Measurements from ENCODE around the gene SBNO2. TPM values are rescaled to one million over a fixed set of nuclear protein-coding genes. Genes with fewer than 3 reads are reported as not detected.

The SBNO2 gene
- polyA plus RNA-seq, 1 experiment = 9.9 TPM

DNA sequence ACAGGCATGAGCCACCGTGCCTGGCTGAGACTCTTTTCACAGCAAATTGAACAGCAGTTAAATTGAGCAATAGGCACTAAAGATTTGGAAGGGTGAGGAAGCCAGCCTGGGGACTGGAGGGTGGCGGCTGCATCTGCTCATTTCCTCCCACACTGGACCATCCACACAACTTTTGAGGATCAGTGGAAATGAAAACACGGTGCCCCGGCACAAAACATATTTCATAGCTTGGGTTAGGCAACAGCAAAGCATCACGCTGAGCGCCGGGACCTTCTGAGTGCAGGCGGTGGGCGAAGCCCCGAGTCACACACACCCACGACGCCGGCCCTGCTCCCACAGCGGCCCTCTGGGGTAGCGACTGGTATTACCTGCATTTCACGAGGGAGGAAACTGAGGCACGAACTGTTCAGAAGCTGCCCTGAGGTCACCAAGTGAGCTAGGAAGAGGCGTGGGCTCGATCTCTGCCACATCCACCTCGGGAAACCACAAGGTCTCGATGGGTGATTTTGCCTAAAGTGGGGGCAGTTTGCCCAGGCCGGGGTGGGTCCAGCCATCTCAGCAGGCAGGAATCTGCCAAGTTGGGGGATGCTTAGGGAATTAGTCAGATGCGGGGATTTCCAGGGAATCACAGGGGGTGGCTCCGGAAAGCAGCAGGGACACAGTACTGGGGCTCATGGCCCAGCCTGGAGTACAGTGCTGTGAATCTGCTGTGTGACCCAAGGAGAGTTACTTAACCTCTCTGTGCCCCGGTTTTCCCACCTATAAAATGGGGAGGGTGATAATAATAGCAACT is 3.5 kb upstream of the SBNO2 start:
- Histone ChIP-seq H3K27ac (ENCODE audit: low read depth, low read length) (peak overlapping the region; percentile 98), H3K4me3 (ENCODE audit: low read depth, low read length) (peak overlapping the region; percentile 25; the same call in 1 of the 2 replicates), H3K9me3 (ENCODE audit: control insufficient read depth, insufficient read depth, low read length) (peaks cover 8% of the 10 kb centered on the region), H3K27me3 (ENCODE audit: control insufficient read depth, insufficient read depth, low read length) (no peaks in the 10 kb centered on the region)
- peak; percentile 31 for TF ChIP-seq CTCF (IDR thresholded peaks at IDR 0.05; ENCODE audit: low read depth, low read length)
- ChIA-PET POLR2A (interaction anchor here (0.6 kb wide), 1 partner anchor 14 kb away, joined by 5 read pairs; no protein-coding TSS in a partner anchor), CTCF (interaction anchor here (0.5 to 1.6 kb wide), 2 partner anchors 64 kb away, joined by 4 to 5 read pairs; no protein-coding TSS in a partner anchor)
- DNase-seq (ENCODE audit: low read depth, low spot score) = peak; percentile 87

DNA sequence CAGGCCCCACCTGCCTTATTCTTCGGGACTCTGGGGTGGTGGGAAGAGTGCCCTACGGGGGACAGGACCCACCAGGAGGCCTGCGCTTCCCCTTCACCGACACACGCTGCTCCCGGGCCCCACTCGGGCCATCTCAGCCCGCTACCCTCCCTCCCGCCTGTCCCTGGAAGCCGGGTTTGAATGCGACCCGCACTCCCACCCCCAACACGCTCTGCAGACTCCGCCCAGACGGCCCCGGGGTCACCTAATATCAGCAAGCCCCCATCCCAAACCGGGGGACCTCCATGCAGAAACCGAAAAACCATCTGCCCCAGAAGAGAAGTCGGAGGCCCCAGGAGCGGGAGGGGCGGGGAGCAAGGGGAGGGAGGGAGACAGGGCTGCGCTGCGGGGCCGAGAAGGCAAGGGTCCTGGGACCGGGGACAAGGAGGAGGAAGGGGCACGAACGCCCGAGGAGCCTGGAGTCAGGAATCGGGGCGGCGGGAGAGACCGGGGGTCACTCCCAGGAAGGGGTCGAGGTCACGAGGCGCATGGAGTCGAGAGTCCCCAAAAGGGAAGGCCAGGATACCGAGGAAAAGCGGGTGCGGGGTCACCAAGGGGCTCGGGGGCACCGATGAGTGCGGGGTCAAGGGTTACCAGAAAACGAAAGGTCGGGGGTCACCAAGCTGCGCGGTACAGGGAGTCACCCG is 766 bp downstream of the SBNO2 start:
- no peaks in the 10 kb centered on the region for H3K27me3 ChIP-seq (ENCODE audit: control insufficient read depth, insufficient read depth, low read length)
- H3K4me3 ChIP-seq (ENCODE audit: low read depth, low read length) = peak overlapping the region; percentile 92
- ChIA-PET CTCF (no interaction called here), POLR2A (no interaction called here)
- peak overlapping the region; percentile 83 for H3K27ac ChIP-seq (ENCODE audit: low read depth, low read length)
- no peak for TF ChIP-seq CTCF (IDR thresholded peaks at IDR 0.05; ENCODE audit: low read depth, low read length)
- peaks cover 8% of the 10 kb centered on the region for H3K9me3 ChIP-seq (ENCODE audit: control insufficient read depth, insufficient read depth, low read length)
- DNase-seq (ENCODE audit: low read depth, low spot score) = no peak

- Histone ChIP-seq H3K27ac (ENCODE audit: low read depth, low read length) (peak overlapping the region; percentile 83), H3K9me3 (ENCODE audit: control insufficient read depth, insufficient read depth, low read length) (peaks cover 12% of the 10 kb centered on the region), H3K4me3 (ENCODE audit: low read depth, low read length) (peak overlapping the region; percentile 92), H3K27me3 (ENCODE audit: control insufficient read depth, insufficient read depth, low read length) (no peaks in the 10 kb centered on the region)
- no peak for TF ChIP-seq CTCF (IDR thresholded peaks at IDR 0.05; ENCODE audit: low read depth, low read length)
- no peak for DNase-seq (ENCODE audit: low read depth, low spot score)
- CTCF ChIA-PET = interaction anchor here (1.5 kb wide), 1 partner anchor 59 kb away, joined by 5 read pairs; no protein-coding TSS in a partner anchor
- POLR2A ChIA-PET = interaction anchor here (0.6 to 0.7 kb wide), 3 partner anchors 81 to 270 kb away, joined by 3 to 9 read pairs (median 6); no protein-coding TSS in a partner anchor
These were observed 1.5 kb downstream of the SBNO2 start for GRCh38 chr19:1172353-1173158.

- Histone ChIP-seq H3K4me3 (ENCODE audit: low read depth, low read length) (peak overlapping the region; percentile 92), H3K9me3 (ENCODE audit: control insufficient read depth, insufficient read depth, low read length) (peaks cover 19% of the 10 kb centered on the region), H3K27me3 (ENCODE audit: control insufficient read depth, insufficient read depth, low read length) (no peaks in the 10 kb centered on the region), H3K27ac (ENCODE audit: low read depth, low read length) (peak overlapping the region; percentile 83)
- POLR2A ChIA-PET = interaction anchor here (0.6 to 0.9 kb wide), 3 partner anchors 9 to 270 kb away, joined by 3 to 9 read pairs (median 7); no protein-coding TSS in a partner anchor
- CTCF ChIA-PET = interaction anchor here (1.5 kb wide), 1 partner anchor 59 kb away, joined by 5 read pairs; no protein-coding TSS in a partner anchor
- TF ChIP-seq CTCF (IDR thresholded peaks at IDR 0.05; ENCODE audit: low read depth, low read length) = no peak
- no peak for DNase-seq (ENCODE audit: low read depth, low spot score)
These were observed 2.2 kb downstream of the SBNO2 start for GRCh38 chr19:1171755-1172352.
